Sigmoid colon (tissue), 7 donors: ENCODE measurements around the gene USP16. TPM values are rescaled to one million over a fixed set of nuclear protein-coding genes. Genes with fewer than 3 reads are reported as not detected.
"Not testable (repeated sequence)": the region's sequence is repeated elsewhere in the genome, so short reads cannot be mapped to it uniquely, and the experiment has no call there.

Experiments
- DNase-seq: peaks from one replicate; pipeline ENCODE4 v3.0.0-alpha.2; 2019
- H3K27ac ChIP-seq, 4 donors: fragments of 200-600 bp; sonication (generic); one replicate each; pipeline ENCODE4 v1.5.1; 2016 to 2019; ENCODE audit warnings: mild to moderate bottlenecking in 1 of 4
- H3K27me3 ChIP-seq, 3 donors: fragments of 200-600 bp; sonication (generic); one replicate each; pipeline ENCODE4 v1.5.1; 2019; ENCODE audit warnings: mild to moderate bottlenecking in 1 of 3
- H3K36me3 ChIP-seq, 4 donors: fragments of 200-600 bp; sonication (generic); one replicate each; pipeline ENCODE4 v1.5.1; 2016 to 2019
- H3K4me1 ChIP-seq, 4 donors: fragments of 200-600 bp; sonication (generic); one replicate each; pipeline ENCODE4 v1.5.1; 2017 to 2019
- H3K4me3 ChIP-seq, 4 donors: fragments of 200-600 bp; sonication (generic); one replicate each; pipeline ENCODE4 v1.5.1; 2017 to 2019; ENCODE audit warnings: mild to moderate bottlenecking in 2 of 4, moderate library complexity in 1 of 4
- H3K9me3 ChIP-seq, 4 donors: fragments of 200-600 bp in 3 of 4; sonication (generic) in 3 of 4; one replicate each; pipeline versions ENCODE4 v1.5.1 to v1.6.1; 2013 to 2019
- EP300 ChIP-seq, 4 donors: sonication (generic); formaldehyde crosslinking; IDR thresholded peaks; one replicate each; pipeline ENCODE4 v1.6.1; 2017; ENCODE audit warnings: antibody characterized with exemption in 4 of 4
- POLR2A ChIP-seq, 2 donors: fragments of 450-650 bp; IDR thresholded peaks; one replicate each; pipeline ENCODE4 v1.6.1; 2016; ENCODE audit warnings: antibody characterized with exemption in 2 of 2, mild to moderate bottlenecking in 2 of 2, moderate library complexity in 2 of 2
- POLR2AphosphoS5 ChIP-seq, 4 donors: sonication (generic); formaldehyde crosslinking; IDR thresholded peaks; one replicate each; pipeline ENCODE4 v1.6.1; 2017; ENCODE audit warnings: antibody characterized with exemption in 4 of 4
- WGBS, 2 donors: extraction: QIAGEN DNeasy Blood & Tissue Kit; methylation state at CpG; one replicate each; pipeline ENCODE4 v1.1.7; 2013; 5-methylcytosine and 5-hydroxymethylcytosine counted together
- intact Hi-C: fragments of 100-400 bp; cut with DNase I; formaldehyde crosslinking; loops from one replicate; pipeline ENCODE4 v1.15.1; 2023
- polyA plus RNA-seq, 3 donors: library from polyadenylated mRNA; stranded (reverse); fragments of 200-250 nt; gene quantifications; one replicate each; pipeline ENCODE4 v1.2.3, GENCODE V29; 2013
- total RNA-seq, 4 donors: library from RNA; depleted of rRNA; stranded (reverse); fragments of >200 nt; gene quantifications; one replicate each; pipeline ENCODE4 v1.1.0, GENCODE V29; 2016
- TF ChIP-seq, protein P1 (sequence below), 4 experiments: fragments of 450-650 bp in 3 of 4; fragments of 200-600 bp in 1 of 4; IDR thresholded peaks; one replicate each; pipeline ENCODE4 v1.5.1; 2016 to 2019; ENCODE audit warnings: antibody characterized with exemption in 4 of 4, mild to moderate bottlenecking in 3 of 4, moderate library complexity in 2 of 4
- donor health status: healthy with polysubstance abuse.
- donor health status: Bipolar disorder and iron deficiency.
- donor health status: healthy.

The USP16 gene
- total and polyA plus RNA-seq, 7 donors, result 25.3 to 53.5 (median 37.8) TPM

DNA sequence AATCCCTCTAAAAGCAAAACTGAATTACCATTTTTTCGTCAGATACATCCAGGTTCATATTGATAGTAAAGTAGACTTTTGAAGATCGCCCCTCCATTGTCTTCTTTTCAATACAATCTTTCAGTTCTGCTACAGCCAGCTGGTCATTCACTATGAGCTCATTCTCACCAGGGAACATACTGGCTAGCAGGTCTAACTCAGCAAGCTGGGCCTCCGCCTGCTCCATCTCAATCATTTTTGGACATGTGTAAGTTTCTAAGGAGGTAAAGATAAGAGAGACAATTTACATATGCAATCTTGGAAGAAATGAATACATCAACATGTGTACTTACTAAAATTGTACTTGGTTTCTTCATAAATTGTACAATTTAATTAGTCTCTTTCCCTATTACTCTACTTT lies 16.1 kb upstream of the USP16 start:
- TF ChIP-seq EP300 (IDR thresholded peaks at IDR 0.05), result no peak
- TF ChIP-seq, protein P1, sequence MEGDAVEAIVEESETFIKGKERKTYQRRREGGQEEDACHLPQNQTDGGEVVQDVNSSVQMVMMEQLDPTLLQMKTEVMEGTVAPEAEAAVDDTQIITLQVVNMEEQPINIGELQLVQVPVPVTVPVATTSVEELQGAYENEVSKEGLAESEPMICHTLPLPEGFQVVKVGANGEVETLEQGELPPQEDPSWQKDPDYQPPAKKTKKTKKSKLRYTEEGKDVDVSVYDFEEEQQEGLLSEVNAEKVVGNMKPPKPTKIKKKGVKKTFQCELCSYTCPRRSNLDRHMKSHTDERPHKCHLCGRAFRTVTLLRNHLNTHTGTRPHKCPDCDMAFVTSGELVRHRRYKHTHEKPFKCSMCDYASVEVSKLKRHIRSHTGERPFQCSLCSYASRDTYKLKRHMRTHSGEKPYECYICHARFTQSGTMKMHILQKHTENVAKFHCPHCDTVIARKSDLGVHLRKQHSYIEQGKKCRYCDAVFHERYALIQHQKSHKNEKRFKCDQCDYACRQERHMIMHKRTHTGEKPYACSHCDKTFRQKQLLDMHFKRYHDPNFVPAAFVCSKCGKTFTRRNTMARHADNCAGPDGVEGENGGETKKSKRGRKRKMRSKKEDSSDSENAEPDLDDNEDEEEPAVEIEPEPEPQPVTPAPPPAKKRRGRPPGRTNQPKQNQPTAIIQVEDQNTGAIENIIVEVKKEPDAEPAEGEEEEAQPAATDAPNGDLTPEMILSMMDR (IDR thresholded peaks at IDR 0.05), result no peak
- Histone ChIP-seq H3K27me3 (no peaks in the 10 kb centered on the region), H3K4me3 (no peak overlapping the region), H3K27ac (no peak overlapping the region), H3K9me3 (no peaks in the 10 kb centered on the region), H3K4me1 (peaks cover 0 to 7% (median 6%) of the 10 kb centered on the region in 4 donors), H3K36me3 (peaks cover 0 to 33% (median 7%) of the 10 kb centered on the region in 4 donors)
- intact Hi-C loops, result loop anchor here (10.0 kb wide), 1 partner anchor 136 kb away; no protein-coding TSS in a partner anchor
- 95 to 96% methylated on average over 3 of the region's 3 CpGs for WGBS, 2 donors
- DNase-seq, result no peak

DNA sequence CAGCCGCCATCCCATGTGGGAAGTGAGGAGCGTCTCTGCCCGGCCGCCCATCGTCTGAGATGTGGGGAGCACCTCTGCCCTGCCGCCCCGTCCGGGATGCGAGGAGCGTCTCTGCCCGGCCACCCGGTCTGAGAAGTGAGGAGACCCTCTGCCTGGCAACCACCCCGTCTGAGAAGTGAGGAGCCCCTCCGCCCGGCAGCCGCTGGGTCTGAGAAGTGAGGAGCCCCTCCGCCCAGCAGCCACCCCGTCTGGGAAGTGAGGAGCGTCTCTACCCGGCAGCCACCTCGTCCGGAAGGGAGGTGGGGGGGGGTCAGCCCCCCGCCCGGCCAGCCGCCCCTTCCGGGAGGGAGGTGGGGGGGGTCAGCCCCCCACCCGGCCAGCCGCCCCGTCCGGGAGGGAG lies 13.2 kb upstream of the USP16 start:
- H3K27me3 ChIP-seq, intact Hi-C loops, H3K27ac ChIP-seq, H3K4me3 ChIP-seq, H3K4me1 ChIP-seq, DNase-seq, H3K9me3 ChIP-seq: not testable (repeated sequence)
- 93% methylated on average over 26 to 28 of the region's 30 CpGs for WGBS, 2 donors
- peaks cover 0 to 28% (median 7%) of the 10 kb centered on the region in 4 donors for H3K36me3 ChIP-seq

DNA sequence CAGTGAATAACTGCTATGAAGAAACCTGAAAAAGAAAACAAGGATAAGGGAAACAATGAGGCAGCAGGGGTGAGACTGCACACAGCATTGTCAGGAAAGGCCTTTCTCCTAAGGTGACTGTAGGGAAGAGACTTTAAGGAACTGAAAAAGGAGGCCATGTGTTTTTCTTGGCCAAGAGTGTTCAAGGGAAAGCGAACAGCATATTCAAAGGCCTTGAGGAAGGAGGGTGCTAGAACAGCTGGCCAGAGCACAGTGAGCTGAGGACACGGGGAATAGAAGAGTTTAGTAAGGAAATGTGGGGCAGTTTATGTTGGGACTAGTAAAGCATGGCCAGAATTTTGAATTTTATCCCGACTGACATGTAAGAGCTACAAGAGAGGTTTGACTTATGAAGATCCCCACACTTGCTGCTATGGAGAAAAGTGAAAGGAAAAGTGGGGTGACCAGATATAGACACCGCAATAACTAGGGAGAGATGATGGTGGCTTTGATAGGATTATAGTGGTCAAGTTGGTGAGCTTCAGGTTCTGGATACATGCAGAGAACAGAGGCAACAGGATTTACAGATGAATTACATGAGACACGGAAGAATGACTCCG lies 6.7 kb upstream of the USP16 start:
- intact Hi-C loops, result no loop called here
- Histone ChIP-seq H3K4me3 (peak overlapping the region in 1 of 4 donors; percentile 81), H3K4me1 (peaks cover 0 to 18% (median 15%) of the 10 kb centered on the region in 4 donors), H3K27ac (peak overlapping the region in 1 of 4 donors; percentile 89), H3K9me3 (no peaks in the 10 kb centered on the region), H3K36me3 (no peaks in the 10 kb centered on the region), H3K27me3 (no peaks in the 10 kb centered on the region)
- no peak for TF ChIP-seq EP300 (IDR thresholded peaks at IDR 0.05)
- TF ChIP-seq POLR2A (IDR thresholded peaks at IDR 0.05), result no peak
- TF ChIP-seq, protein P1 (IDR thresholded peaks at IDR 0.05), result no peak
- no peak for TF ChIP-seq POLR2AphosphoS5 (IDR thresholded peaks at IDR 0.05)
- 70 to 86% methylated on average over 6 of the region's 6 CpGs for WGBS, 2 donors
- DNase-seq, result no peak

DNA sequence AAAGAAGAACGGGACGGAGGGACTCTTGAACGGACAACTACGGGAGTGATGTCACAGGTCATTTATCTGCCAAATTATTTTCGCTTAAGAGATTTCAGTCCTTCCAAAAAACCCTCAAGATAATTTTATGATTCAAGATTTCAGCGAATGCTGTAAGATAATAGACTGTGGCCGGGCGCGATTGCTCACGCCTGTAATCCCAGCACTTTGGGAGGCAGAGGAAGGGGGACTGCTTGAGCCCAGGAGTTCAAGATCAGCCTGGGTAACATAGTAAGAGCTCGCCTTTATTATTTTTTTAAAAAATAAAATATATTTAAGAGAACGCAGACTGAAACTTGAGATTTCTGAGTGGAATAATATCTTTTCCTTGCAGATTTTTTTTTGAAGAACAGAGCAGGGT lies 5.9 kb upstream of the USP16 start:
- DNase-seq, result no peak
- 5 to 21% methylated on average over 12 of the region's 12 CpGs for WGBS, 2 donors
- Histone ChIP-seq H3K9me3 (no peaks in the 10 kb centered on the region), H3K4me1 (peaks cover 0 to 18% (median 15%) of the 10 kb centered on the region in 4 donors), H3K27me3 (no peaks in the 10 kb centered on the region), H3K27ac (peak overlapping the region; percentile 74 to 89 (median 82)), H3K4me3 (peak overlapping the region; percentile 74 to 93 (median 78)), H3K36me3 (no peaks in the 10 kb centered on the region)
- intact Hi-C loops, result no loop called here
- TF ChIP-seq POLR2AphosphoS5 (IDR thresholded peaks at IDR 0.05) (no peak), POLR2A (IDR thresholded peaks at IDR 0.05) (no peak), EP300 (IDR thresholded peaks at IDR 0.05) (no peak)
- TF ChIP-seq, protein P1 (IDR thresholded peaks at IDR 0.05), result no peak

DNA sequence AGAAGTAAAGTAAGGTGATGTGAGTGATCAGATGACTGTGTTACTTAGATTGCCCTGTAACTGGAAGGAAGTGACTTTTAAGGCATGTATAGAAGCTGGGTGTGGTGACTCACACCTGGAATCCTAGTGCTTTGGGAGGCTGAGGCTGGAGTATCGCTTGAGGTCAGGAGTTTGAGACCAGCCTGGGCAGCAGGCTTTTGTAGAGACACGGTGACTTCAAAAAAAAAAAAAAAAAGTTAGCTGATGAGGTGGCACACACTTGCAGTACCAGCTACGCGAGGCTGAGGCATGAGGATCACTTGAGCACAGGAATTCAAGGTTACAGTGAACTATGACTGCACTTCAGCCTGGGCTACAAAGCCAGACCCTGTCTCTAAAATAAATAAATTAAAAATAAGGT lies 2.3 kb upstream of the USP16 start:
- Histone ChIP-seq H3K9me3 (no peaks in the 10 kb centered on the region), H3K4me1 (peaks cover 0 to 36% (median 29%) of the 10 kb centered on the region in 4 donors), H3K27ac (no peak overlapping the region), H3K27me3 (no peaks in the 10 kb centered on the region), H3K4me3 (no peak overlapping the region), H3K36me3 (no peaks in the 10 kb centered on the region)
- 80 to 85% methylated on average over 4 of the region's 4 CpGs for WGBS, 2 donors
- DNase-seq, result no peak
- no peak for TF ChIP-seq POLR2AphosphoS5 (IDR thresholded peaks at IDR 0.05)
- TF ChIP-seq POLR2A (IDR thresholded peaks at IDR 0.05), result no peak
- TF ChIP-seq EP300 (IDR thresholded peaks at IDR 0.05), result no peak
- TF ChIP-seq, protein P1 (IDR thresholded peaks at IDR 0.05), result no peak
- intact Hi-C loops, result no loop called here
